Measurements from ENCODE around the gene GLI3. TPM values are rescaled to one million over a fixed set of nuclear protein-coding genes. Genes with fewer than 3 reads are reported as not detected.

GLI3 gene
- total RNA-seq, 1 donor from 2014 or later = 7.3 TPM

DNA sequence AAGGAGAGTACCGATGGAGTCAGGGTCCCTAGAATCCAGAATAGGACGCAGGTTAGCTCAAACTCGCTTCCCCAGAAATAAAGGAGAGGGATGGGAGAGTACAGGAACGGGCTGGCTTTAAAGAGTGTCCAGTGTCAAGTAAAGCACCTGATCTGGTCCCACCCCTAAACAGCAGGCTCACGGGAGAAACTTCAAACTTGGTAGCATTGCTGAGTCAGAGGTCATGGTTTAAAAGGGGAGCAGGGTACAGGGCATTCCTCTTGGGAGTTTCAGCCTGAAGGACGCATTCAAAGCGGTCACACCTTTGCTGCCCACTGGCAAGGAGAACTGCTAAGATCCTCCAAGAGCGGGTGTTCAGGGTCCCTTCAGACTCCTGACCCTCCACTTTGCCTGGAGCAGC is 140.7 kb downstream of the GLI3 start:
- no peak for DNase-seq (ENCODE audit: low read depth)
- TF ChIP-seq, protein P1, sequence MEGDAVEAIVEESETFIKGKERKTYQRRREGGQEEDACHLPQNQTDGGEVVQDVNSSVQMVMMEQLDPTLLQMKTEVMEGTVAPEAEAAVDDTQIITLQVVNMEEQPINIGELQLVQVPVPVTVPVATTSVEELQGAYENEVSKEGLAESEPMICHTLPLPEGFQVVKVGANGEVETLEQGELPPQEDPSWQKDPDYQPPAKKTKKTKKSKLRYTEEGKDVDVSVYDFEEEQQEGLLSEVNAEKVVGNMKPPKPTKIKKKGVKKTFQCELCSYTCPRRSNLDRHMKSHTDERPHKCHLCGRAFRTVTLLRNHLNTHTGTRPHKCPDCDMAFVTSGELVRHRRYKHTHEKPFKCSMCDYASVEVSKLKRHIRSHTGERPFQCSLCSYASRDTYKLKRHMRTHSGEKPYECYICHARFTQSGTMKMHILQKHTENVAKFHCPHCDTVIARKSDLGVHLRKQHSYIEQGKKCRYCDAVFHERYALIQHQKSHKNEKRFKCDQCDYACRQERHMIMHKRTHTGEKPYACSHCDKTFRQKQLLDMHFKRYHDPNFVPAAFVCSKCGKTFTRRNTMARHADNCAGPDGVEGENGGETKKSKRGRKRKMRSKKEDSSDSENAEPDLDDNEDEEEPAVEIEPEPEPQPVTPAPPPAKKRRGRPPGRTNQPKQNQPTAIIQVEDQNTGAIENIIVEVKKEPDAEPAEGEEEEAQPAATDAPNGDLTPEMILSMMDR (IDR thresholded peaks at IDR 0.05; ENCODE audit: insufficient read depth, low read length, poor library complexity, severe bottlenecking) = no peak
- no peaks in the 10 kb centered on the region for H3K27me3 ChIP-seq (ENCODE audit: control insufficient read depth, insufficient read depth, low read length)
- no peaks in the 10 kb centered on the region for H3K36me3 ChIP-seq (ENCODE audit: control insufficient read depth, insufficient read depth, low read length)
- no peak overlapping the region for H3K4me3 ChIP-seq (ENCODE audit: low read depth, low read length)

DNA sequence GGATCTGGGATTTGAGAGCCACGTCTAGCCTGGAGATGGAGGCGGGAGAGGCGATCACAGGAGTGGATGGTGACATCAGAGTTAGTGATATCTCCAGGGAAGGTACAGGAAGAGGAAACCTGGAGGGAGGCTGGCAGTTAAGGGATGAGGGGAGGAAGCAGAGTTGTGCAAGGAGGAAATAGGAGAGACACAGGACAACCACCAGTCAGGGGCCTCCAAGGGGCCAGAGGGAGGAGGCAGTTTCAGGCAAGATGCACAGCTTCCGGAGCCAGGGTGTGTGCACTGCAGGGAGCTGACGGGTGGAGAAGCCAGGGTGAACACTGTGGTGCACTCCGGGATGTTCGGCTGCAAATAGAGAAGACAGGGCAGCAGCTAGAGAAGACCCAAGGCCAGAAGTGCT is 141.2 kb downstream of the GLI3 start:
- TF ChIP-seq, protein P1 (IDR thresholded peaks at IDR 0.05; ENCODE audit: insufficient read depth, low read length, poor library complexity, severe bottlenecking) = no peak
- DNase-seq (ENCODE audit: low read depth) = no peak
- Histone ChIP-seq H3K27me3 (ENCODE audit: control insufficient read depth, insufficient read depth, low read length) (no peaks in the 10 kb centered on the region), H3K4me3 (ENCODE audit: low read depth, low read length) (no peak overlapping the region), H3K36me3 (ENCODE audit: control insufficient read depth, insufficient read depth, low read length) (no peaks in the 10 kb centered on the region)

DNA sequence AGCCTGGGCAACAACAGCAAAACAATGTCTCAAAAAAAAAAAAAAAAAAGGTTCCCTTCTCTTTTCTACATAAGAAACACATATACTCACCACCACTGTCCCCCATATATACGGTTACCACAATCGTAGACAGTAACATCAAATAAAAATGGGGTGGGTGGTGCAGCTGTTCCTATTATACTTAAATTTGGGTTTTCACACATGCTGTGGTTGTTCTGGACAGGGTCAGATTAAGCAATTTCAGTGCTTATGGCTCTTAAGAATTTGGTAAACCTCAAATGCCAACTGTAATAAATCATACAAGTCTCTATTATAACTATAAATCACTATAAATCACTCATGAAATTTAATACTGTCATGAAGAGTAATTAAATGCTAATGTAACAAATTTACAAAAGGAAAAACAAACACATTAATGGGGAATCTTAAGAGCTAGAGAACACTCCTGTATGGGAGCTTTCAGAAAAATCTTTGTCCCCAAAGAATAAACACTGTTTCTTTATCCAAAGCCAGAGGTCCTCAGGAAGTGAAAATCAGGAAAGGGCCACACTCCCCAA is 143.6 kb downstream of the GLI3 start:
- no peaks in the 10 kb centered on the region for H3K36me3 ChIP-seq (ENCODE audit: control insufficient read depth, insufficient read depth, low read length)
- no peak for DNase-seq (ENCODE audit: low read depth)
- TF ChIP-seq, protein P1 (IDR thresholded peaks at IDR 0.05; ENCODE audit: insufficient read depth, low read length, poor library complexity, severe bottlenecking) = no peak
- no peak overlapping the region for H3K4me3 ChIP-seq (ENCODE audit: low read depth, low read length)
- H3K27me3 ChIP-seq (ENCODE audit: control insufficient read depth, insufficient read depth, low read length) = no peaks in the 10 kb centered on the region

DNA sequence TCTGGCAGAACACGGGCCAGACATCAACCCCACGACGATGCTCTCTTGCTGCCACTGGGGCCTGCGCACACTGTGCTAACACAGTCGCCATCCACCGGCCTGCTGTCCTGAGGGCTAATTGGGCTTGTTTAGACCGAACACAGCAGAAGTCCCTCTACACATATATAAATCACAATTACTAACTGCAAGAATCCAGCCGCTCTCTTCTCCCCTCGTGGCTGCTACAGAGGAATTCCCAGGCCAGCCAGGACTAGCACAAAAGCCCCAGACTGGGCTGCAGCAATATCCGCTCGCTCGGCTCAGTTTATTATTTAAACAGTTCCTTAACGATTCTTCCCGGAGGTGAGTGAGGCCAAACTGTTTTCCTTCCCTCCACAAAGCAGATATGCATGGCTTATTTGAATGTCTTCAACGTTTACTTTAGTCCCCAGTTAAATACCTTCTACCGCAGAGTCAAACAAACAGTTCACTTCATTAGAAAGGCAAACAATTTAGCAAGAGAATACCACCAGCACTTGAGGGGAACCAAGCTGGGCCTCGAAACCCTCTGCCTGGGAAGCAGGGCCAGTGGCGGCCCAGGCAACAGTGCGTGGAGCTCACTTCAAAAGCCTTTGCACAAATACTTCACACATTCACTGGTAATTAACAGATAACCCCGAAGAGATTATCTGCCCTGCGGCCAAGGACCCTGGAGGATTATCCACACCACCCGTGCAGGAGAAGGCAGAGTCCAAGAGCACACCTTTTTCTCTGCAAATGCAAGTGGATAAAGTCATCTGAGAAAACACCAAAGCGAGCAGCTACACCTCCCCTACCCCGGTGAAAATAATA is 145.3 kb downstream of the GLI3 start:
- DNase-seq (ENCODE audit: low read depth) = peak; percentile 61
- Histone ChIP-seq H3K27me3 (ENCODE audit: control insufficient read depth, insufficient read depth, low read length) (no peaks in the 10 kb centered on the region), H3K4me3 (ENCODE audit: low read depth, low read length) (no peak overlapping the region), H3K36me3 (ENCODE audit: control insufficient read depth, insufficient read depth, low read length) (no peaks in the 10 kb centered on the region)
- TF ChIP-seq, protein P1 (IDR thresholded peaks at IDR 0.05; ENCODE audit: insufficient read depth, low read length, poor library complexity, severe bottlenecking) = no peak

DNA sequence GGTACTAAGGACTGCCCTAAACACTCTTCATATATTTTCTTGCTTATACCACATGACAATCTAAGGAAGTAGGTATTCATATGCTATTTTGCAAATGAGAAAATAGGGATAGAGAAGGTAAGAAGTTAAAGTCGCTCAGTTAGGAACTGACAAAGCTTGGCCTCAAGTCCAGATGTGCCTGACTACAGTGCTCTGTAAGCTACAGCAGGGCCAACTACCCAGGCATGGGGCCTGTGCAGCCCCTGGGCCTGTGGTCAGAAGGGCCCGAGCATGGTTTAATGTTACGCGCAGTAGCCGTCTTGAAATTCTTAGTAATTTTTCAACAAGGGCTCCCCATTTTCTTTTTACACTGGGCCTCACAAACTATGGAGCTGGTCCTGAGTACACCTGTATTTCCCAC is 146.2 kb downstream of the GLI3 start:
- TF ChIP-seq, protein P1 (IDR thresholded peaks at IDR 0.05; ENCODE audit: insufficient read depth, low read length, poor library complexity, severe bottlenecking) = no peak
- Histone ChIP-seq H3K36me3 (ENCODE audit: control insufficient read depth, insufficient read depth, low read length) (no peaks in the 10 kb centered on the region), H3K27me3 (ENCODE audit: control insufficient read depth, insufficient read depth, low read length) (no peaks in the 10 kb centered on the region), H3K4me3 (ENCODE audit: low read depth, low read length) (no peak overlapping the region)
- no peak for DNase-seq (ENCODE audit: low read depth)
